UCSD-AML1 (cell line): ENCODE data around the gene BCLAF3.

ENCODE experiments used
- DNase-seq: peaks from one replicate; lab custom pipeline; 2025; ENCODE audit not compliant: unreplicated experiment; lab: John Stamatoyannopoulos, UW

BCLAF3 gene

DNA sequence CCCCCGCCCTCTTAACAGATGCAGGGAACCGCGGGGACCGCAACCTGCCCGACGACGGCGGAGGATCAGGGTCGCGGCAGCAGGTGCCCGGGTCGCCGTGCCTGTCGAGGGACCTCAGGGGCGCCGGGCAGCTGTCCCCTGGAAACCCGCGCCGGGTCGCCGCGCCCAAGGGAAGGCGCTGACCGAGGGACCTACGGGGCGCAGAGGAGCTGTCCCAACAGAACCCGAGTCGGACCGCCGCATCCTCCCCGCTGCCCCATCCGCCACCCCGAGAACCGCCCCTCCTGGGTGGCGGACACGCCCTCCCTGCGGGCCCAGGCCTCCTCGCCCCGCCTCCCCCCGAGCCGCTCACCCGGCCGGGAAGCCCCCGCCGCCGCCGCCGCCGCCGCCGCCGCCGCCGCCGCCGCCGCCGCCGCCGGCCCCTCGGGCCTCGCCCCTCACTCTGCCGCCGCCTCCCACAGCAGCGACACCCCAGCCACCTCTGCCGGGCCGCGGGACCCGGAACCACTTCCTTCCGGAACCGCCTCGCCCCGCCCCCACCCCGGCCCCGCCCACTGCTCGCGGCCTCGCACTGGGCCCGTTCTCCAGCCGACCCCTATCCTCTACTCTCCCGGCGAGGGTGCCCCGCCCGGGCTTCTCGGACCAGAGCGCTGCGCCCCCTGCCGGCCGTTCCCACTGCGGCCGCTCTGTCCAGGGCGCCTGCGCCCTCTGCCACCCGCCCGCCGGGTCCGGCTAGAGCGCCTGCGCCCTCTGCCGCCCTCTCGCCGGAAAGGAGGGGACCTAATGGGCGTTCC, at the start of gene BCLAF3:
Gene BCLAF3 (minus strand): TSS at position 506 of the 794 bp plus-strand sequence. CDS start 20,797 bp downstream, outside the sequence.
- DNase-seq: peak; percentile 92

- DNase-seq: no peak
Observed at GRCh38 chrX:20038966-20039365, 48.1 kb upstream of the BCLAF3 start.

DNA sequence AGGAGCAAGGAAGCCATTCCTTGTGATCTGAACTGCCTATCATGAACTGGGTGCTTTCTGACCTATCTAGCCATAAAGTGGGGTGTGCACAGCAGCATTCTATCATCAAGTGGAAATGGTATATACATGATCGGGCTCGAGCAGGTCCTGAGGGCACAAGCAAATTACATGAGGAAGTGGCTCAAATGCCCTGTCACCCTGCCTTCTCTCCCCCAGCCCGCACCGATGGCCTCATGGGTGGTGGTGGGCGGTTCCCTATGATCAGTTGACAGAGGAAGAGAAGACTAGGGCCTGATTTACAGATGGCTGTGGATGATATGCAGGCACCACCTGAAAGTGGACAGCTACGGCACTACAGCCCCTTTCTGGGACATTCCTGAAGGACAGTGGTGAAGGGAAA, 46.3 kb upstream of the BCLAF3 start:
- DNase-seq: peak; percentile 21

GRCh38 chrX:20032201-20032600, 41.3 kb upstream of the BCLAF3 start:
- no peak for DNase-seq

DNA sequence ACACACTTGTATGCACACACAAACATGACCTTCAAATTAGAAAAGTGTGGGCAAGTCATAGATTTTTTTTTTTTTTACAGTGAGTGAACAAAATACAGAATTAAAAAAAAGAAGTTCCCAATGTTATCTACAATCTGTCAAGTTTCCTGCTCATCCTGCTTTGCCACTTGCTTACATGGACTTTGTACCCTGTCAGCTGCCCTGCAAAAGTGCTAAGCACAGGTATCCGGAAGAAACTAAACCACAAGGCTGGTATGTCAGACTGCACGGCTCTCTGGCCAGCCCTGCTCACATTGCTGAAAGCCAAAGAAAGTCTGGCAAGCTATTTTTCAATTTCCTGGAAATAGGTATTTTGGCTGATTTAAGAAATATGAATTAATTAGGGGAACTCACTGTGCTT, 38.9 kb upstream of the BCLAF3 start:
- DNase-seq: peak; percentile 40

- no peak for DNase-seq
Observed at GRCh38 chrX:20028588-20028987, 37.7 kb upstream of the BCLAF3 start.

GRCh38 chrX:20026278-20026677, 35.4 kb upstream of the BCLAF3 start:
- DNase-seq: no peak

DNA sequence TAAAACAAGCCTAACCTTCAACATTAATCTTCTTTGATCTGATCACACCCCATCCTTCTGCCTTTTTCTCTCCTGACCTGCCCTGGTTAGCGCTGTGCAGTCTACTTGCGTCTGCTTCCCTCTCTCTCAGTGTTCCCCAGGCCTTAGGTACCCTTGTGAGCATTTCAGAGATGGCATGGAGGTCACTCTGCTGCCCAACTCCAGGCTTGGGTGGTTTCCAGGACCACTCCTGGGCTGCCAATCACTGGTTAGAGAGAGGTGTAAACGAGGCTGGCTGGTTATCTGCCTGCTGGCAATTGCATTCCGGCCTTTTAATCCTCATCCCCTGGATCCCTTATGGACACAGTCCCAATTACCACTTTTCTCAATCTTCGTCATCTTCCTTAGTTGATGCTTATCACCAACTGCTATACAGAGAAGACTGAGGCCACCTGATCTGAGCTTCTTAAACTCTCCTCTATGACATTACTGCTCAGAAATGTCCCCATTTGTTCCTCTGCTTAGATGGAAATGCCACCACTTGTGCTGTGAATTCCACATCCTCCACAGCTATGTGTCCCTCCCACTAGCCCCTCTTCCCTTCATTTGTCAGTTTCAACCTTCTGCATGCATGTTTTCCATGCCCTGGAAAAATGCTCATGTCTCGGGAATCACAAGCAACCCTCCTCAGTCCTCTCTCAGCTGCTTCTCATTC, 29.0 kb upstream of the BCLAF3 start:
- no peak for DNase-seq

GRCh38 chrX:20016616-20016945, 25.7 kb upstream of the BCLAF3 start:
- DNase-seq: no peak

GRCh38 chrX:20015945-20016615, 25.2 kb upstream of the BCLAF3 start:
- DNase-seq: no peak

DNA sequence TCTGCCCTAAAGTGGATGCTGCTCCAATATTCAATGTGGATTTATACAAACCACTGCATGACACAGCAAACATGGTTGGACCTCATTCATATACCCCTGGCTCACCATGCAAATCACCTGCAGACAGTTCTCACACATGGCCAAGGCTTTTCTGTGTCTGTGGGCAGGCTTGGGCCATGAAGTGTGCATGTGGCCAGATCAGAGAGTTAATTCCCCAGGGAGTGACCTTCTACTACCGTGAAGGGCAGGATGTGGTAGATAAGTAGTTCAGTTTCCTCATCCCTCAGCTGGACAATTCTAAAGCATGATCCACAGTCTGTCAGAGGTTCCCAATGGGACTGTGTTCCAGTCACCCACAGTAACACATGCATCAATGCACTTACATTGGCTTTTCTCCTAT, 24.6 kb upstream of the BCLAF3 start:
- no peak for DNase-seq

GRCh38 chrX:20011608-20012007, 20.7 kb upstream of the BCLAF3 start:
- DNase-seq: no peak

GRCh38 chrX:20007962-20008622, 17.2 kb upstream of the BCLAF3 start:
- DNase-seq: no peak

- DNase-seq: no peak
Observed at GRCh38 chrX:20005883-20006282, 15.0 kb upstream of the BCLAF3 start.

- no peak for DNase-seq
Observed at GRCh38 chrX:20001588-20001987, 10.7 kb upstream of the BCLAF3 start.

- DNase-seq: no peak
Observed at GRCh38 chrX:19991350-19991718, 473 bp upstream of the BCLAF3 start.

- DNase-seq: no peak
Observed at GRCh38 chrX:19990151-19990555, 708 bp downstream of the BCLAF3 start.

DNA sequence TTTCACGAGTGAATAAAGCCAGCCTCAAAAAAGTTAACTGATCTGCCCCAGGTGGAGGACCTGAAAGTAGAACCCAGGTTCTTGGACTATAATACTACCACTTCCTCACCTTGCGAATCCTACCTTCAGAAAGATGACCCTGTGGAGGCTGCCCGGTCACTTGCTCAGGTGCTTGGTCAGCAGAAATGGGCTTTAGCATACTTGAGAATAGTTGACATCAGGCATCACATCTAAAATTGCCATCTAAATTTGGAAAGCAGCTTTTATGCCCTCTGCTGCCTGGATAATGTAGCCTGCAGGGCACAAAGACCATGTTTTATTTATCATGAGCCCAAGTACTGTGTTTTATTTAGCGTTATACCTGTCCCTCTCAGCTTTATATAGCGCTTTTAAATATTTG, 3.0 kb downstream of the BCLAF3 start:
- DNase-seq: no peak

GRCh38 chrX:19986531-19986930, 4.3 kb downstream of the BCLAF3 start:
- no peak for DNase-seq

- no peak for DNase-seq
Observed at GRCh38 chrX:19981947-19982346, 8.9 kb downstream of the BCLAF3 start.

DNA sequence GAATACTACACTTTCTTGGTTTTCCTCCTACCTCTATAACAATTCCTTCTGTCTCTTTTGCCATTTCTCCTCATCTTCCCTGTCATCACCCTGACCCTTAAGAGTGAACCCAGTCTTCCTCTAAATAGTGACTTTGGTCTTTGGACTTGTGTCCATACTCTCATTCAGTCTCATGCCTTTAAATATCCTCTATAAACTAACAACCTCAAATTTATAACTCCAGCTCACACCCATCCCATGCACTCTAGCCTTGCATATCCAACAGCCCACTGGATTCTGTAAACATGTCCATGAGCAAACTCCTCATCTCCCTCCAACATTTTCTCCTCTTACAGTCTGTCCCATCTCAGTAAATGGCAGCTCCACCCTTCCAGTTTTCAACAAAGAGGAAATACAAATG, 15.0 kb downstream of the BCLAF3 start:
- no peak for DNase-seq

DNA sequence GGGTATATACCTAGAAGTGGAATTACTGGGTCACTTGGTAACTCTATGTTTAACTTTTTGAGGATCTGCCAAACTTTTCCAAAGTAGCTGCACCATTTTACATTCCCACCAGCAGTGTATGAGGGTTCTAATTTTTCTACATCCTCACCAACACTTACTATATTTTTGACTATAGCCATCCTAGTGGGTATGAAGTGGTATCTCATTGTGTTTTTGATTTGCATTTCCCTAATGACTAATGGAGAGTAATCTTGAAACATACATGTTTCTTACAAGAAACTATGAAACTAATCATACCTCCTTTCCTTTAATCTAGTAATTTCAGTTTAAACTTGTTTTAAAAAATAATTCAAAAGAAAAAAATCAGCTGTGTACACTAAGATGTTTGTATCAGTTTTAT, 17.9 kb downstream of the BCLAF3 start:
- DNase-seq: no peak
